HG03565 (cell line): ENCODE data around the gene TMEM92.
"Not testable (repeated sequence)": the region's sequence is repeated elsewhere in the genome, so short reads cannot be mapped to it uniquely, and the experiment has no call there.

Source experiments
- ATAC-seq: cut with Tn5 transposase; IDR thresholded peaks from one replicate; pipeline ENCODE4 v1.9.1; 2021; ENCODE audit warnings: mild to moderate bottlenecking, moderate library complexity; ENCODE audit not compliant: unreplicated experiment

The TMEM92 gene

DNA sequence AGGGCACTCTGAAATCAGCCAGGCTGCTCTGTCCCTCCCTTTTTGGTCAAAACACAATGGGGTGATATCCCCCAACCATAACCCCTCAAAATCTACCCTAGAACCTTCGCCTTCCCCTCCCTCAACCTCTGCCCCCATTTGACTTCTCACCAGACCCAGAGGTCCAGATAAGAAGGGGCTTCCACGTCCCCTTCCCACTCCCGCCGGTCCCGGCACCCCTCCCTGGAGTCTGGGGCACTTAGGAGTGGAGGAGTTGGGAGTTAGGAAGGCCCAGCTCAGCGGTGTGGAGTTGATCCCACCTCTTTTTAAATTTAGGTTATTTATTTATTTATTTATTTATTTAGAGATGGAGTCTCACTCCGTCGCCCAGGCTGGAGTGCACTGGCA lies 619 bp upstream of the TMEM92 start:
- ATAC-seq = no peak

DNA sequence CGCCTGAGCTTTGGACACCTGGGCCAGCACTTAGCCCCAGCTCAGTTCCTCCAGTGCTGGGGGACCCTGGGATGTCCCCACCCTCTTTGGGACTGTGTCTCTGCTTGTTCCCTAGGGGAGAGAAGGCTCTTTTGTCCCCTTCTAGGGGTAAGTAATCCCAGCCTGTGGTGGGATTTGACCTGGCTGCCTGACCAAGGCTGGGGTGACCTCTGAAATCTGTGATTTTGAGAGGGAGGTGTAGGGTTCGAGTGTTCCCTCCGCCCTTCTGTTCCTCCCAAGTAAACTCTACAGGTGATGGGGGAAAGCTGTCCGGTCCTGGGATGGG lies 593 bp downstream of the TMEM92 start:
- no peak for ATAC-seq

GRCh38 chr17:50275279-50275678 lies 1.0 kb downstream of the TMEM92 start:
- no peak for ATAC-seq

DNA sequence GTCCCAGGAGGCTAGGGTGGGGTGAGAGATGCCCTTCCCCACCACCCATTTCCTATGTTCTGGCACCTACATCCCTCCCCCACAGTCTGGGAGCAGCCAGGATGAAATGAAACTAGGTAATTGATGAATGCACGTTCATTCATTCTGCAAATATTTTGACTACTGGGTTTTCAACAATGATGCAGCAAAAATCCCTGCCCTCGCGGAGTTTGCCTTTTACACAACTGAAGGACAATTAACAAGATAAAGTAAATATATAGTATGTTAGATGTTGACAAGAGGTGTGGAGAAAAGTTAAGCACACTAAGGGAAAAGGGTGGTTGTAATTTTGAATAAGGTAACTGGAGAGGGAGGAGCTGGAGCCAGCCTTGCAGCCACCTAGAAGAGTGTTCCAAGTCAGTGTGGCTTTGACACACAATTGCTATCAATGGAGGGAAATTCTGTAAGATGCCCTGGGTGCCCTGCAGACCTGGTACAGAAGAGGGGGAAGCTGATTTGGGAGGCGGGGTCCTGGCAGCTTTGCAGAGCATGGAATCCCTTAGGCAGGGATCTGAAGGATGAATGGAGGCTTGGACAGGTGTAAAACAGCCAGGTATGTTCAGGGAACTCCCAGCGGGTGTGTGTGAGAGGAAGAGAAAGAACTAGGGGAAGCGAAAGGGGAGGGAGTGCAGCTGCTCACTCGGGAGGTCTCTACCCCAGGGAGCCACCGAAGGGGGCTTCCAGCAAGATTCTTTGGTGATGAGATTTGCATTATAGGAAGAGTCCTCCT lies 2.5 kb downstream of the TMEM92 start:
- ATAC-seq = no peak

DNA sequence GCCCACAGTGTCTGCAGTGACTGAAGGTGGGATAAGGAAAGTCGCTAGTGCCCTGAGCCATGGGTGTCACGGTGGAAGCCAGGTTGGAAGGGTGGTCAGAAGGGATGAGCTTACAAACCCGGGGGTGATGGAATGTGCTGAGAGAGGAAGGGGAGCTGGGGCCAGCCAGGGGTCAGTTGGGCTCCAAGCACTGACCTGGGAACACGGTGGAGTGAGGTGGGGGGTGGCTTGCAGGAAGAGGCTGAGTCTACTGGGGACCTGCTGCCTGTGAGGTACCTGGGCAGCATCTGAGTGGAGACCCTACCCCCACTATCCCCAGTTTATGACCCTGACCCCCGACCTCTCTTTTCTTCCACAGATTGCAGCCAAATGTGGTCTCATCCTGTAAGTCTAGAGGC lies 3.1 kb downstream of the TMEM92 start:
- ATAC-seq = no peak

GRCh38 chr17:50278526-50279180 lies 4.4 kb downstream of the TMEM92 start:
- no peak for ATAC-seq

GRCh38 chr17:50279181-50279526 lies 4.9 kb downstream of the TMEM92 start:
- ATAC-seq = no peak

- no peak for ATAC-seq
These were observed 5.4 kb downstream of the TMEM92 start for GRCh38 chr17:50279639-50280038.

DNA sequence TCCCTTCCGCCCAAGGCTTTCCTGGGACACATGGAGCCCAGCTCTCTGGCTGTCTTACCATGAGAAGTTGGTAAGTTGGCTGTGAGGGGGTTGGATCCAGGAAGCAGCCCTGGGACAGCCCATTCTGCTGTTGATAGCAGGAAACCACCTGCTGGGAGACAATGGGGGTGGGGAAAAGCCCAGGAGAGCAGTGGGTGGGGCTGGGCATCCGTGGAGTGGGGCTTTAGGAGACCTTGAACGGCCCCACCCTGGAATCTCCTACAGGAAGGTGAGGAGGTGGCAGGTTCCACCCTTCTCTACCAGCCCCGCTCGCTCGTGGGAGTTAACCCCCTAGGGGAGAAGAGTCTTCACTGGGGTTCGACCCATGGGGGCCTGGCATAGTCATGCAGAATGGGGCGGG lies 5.8 kb downstream of the TMEM92 start:
- no peak for ATAC-seq

DNA sequence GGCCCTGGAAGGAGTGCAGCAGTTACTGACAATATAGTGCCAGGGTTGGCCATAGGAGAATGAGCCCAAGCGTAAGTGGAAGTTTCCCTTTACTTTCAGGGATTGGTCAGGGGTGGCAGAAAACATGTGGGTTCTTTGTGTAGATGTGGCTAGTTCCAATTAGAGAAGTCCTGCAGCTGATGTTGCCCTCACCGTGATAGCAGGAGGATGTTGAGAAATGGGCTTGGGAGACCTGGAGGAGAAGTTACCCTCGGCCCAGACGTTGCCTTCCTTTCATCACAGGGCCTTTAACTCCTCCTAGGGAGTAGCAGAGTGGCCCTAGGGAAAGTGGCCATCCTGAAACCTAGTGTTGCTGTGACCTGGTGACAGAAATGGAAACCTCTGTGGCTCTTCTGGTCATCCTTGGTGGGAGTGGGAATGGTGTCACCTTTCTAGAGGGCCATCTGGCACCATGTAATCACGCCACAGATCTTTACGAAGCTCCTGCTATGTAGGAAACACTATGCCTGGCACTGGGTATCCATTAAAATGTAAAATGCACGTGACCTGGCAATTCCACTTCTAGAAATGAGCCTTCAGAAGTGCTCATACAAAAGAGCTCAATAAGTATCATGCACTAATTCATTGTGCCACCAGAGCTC lies 6.7 kb downstream of the TMEM92 start:
- no peak for ATAC-seq

DNA sequence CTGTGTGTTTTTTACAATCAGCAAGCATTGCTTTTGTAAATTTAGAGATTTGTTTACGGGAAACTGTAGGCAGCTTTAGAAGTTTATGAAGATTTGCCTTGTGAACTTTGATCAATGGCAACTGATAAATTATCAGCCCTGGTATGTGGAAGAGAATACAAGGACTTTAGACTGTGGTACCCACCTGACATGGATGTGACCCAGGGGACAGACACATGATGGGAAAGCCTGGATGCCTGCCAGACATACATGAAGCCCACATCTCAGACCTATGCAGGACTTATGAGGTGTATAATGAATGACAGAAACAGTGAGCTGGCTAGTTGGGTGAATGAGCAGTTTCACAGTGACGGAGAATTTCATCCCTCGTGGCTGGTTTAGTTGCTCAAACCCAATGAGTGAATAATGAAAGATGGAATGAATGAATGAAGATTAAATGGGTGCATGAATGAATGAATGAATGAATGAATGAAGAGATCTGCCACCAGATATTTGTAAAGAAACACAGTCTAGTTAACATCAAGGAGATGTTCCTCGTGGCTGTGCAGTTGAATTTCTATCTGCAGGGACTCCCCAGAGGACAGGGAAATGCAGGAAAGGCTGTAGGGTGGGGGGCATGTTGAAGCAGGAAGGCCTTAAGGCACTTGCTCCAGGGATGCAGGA lies 7.6 kb downstream of the TMEM92 start:
- ATAC-seq = no peak

GRCh38 chr17:50283246-50283645 lies 9.0 kb downstream of the TMEM92 start:
- no peak for ATAC-seq

DNA sequence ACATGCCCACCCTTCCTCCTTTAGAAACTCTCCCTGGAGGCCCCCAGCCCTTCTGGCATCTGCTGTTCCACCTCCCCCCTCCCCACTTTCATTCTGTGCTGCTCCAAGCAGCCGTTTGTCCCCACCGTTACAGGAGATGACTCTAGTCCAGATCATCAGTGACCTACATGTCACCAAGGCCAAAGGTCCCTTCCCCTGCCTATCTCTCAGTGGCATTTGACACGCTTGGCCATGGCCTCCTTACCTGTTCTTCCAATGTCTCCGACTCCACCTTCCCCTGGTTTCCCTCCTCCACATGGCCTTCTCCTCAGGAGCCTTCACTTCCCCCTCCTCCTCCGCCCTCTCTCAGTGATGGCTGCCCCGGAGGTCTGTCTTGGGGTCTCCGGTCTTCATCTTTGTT lies 9.4 kb downstream of the TMEM92 start:
- no peak for ATAC-seq

DNA sequence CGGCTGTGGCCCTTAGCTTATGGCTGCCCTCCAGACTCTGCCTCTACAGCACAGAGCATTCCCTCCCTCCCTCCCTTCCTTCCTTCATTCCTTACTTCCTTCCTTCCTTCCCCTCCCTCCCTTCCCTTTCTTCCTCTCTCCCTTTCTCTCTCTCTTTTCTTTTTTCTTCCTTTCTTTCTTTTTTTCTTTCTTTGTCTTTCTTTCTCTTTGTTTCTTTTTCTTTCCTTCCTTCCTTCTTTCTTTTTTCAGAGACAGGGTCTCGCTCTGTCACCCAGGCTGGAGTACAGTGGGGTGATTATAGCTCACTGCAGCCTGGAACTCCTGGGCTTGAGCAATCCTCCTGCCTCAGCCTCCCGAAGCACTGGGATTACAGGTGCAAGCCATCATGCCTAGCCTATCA lies 11.7 kb downstream of the TMEM92 start:
- ATAC-seq = no peak

- ATAC-seq = not testable (repeated sequence)
These were observed 13.0 kb downstream of the TMEM92 start for GRCh38 chr17:50287302-50287701.

- no peak for ATAC-seq
These were observed 14.0 kb downstream of the TMEM92 start for GRCh38 chr17:50288306-50288705.

- no peak for ATAC-seq
These were observed 15.0 kb downstream of the TMEM92 start for GRCh38 chr17:50289278-50289677.

GRCh38 chr17:50289991-50290702 lies 15.9 kb downstream of the TMEM92 start:
- no peak for ATAC-seq

DNA sequence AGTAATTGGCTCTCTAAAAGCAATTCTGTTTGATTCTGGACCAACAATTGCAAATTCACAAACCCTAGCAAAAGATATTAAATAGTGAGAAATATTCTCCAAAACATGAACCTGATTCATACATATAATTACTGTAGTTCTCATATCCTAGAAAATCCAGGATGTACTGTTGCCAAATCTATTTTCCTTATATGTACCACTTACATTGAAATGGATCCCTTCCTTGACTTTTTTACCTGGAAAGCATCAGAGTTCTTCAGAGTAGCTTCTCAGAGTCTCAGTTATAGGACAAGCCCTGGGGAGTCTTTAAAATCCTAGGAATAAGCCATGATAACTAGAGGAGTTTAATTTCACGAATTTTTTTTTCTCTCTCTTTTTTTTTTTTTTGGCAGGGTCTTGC lies 16.7 kb downstream of the TMEM92 start:
- ATAC-seq = no peak

DNA sequence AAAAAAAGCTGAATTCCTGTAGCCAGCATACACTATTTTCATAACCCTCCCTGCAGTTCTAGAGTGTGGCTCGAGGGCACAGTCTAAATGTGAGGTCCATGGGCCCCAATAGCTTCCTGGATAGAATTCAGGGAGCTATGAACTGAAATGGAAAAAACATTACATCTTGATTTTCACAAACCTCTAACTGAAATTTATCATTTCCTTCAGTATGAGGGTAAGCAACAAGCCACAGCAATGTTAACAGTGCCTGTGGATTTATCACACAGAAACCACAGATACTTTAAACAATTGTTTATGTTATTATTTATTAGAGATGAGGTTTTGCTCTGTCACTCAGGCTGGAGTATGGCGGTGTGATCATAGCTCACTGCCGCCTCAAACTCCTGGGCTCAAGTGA lies 18.2 kb downstream of the TMEM92 start:
- no peak for ATAC-seq

DNA sequence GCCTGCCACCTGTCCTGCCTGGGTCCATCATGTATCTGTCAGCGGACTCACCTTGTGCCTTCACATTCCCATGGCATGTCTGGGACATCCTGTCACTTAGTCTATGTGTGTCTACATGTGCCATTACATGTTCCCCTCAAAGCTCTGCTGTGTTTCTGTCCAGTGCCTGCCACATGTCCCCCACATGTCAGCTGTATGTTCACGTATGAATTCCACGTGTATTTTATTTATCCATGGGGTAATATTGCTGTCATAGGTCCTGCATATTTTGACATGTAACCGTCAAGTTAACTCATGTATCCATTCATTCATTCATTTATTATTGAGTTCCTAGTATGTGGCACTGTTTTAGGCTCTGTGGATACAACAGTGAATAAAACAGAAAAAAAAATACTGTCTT lies 20.8 kb downstream of the TMEM92 start:
- ATAC-seq = no peak
